HepG2 (cell line): ENCODE measurements around the gene TMUB1. TPM values are rescaled to one million over a fixed set of nuclear protein-coding genes. Genes with fewer than 3 reads are reported as not detected.

Source experiments
- FLYWCH1 ChIP-seq: sonication (generic); formaldehyde crosslinking; IDR thresholded peaks from 2 replicates; pipeline ENCODE4 v1.8.1; 2023; ENCODE audit warnings: mild to moderate bottlenecking, missing genetic modification reagents
- FOXO1 ChIP-seq: sonication (generic); formaldehyde crosslinking; IDR thresholded peaks from 2 replicates; pipeline ENCODE4 v1.4.0; 2020; ENCODE audit warnings: missing genetic modification reagents
- HMGA1 ChIP-seq: sonication (generic); formaldehyde crosslinking; conservative IDR thresholded peaks from 2 replicates; pipeline ENCODE4 v1.4.0; 2020; ENCODE audit warnings: missing genetic modification reagents
- KDM5B ChIP-seq: sonication (generic); formaldehyde crosslinking; IDR thresholded peaks from 2 replicates; pipeline ENCODE4 v1.4.0; 2020; ENCODE audit warnings: missing genetic modification reagents, mild to moderate bottlenecking, borderline replicate concordance
- PHB2 ChIP-seq: fragments of 450-650 bp; IDR thresholded peaks from 2 replicates; pipeline ENCODE4 v1.6.1; 2018; ENCODE audit not compliant: partially characterized antibody
- SMARCC2 ChIP-seq: fragments of 450-650 bp; IDR thresholded peaks from 2 replicates; pipeline ENCODE4 v1.6.1; 2017; ENCODE audit warnings: antibody characterized with exemption, mild to moderate bottlenecking
- SRSF9 ChIP-seq: fragments of 200-400 bp; formaldehyde crosslinking; IDR thresholded peaks from 2 replicates; pipeline ENCODE4 v1.6.1; 2018; ENCODE audit warnings: borderline replicate concordance, mild to moderate bottlenecking, low read depth, low read length; ENCODE audit not compliant: insufficient read depth, poor library complexity, severe bottlenecking
- ZNF619 ChIP-seq: sonication (generic); formaldehyde crosslinking; IDR thresholded peaks from 2 replicates; pipeline ENCODE4 v1.4.0; 2020; ENCODE audit warnings: mild to moderate bottlenecking, missing genetic modification reagents
- ZNF644 ChIP-seq: IDR thresholded peaks from 2 replicates; pipeline ENCODE4 v1.6.1; 2016; ENCODE audit warnings: low read depth
- ZNF775 ChIP-seq: sonication (generic); formaldehyde crosslinking; IDR thresholded peaks from 2 replicates; pipeline ENCODE4 v1.4.0; 2020; ENCODE audit warnings: missing genetic modification reagents, mild to moderate bottlenecking, moderate library complexity, borderline replicate concordance
- ZSCAN12 ChIP-seq: sonication (generic); formaldehyde crosslinking; IDR thresholded peaks from 2 replicates; pipeline ENCODE4 v1.9.0; 2021; ENCODE audit warnings: mild to moderate bottlenecking, missing genetic modification reagents
- polyA plus RNA-seq, 8 experiments: library from polyadenylated mRNA; depleted of rRNA in 3 of 8; stranded (reverse) in 7 of 8; unstranded in 1 of 8; fragments of >200 nt; fragmentation: Illumina TruSeq in 4 of 8; extraction: Trizol in 4 of 8; gene quantifications; 2 replicates each; pipeline versions ENCODE4 v1.2.1 to v1.2.3, GENCODE V29; 2011 to 2016; ENCODE audit warnings: low read depth in 4 of 8, missing spikeins in 1 of 8, mixed read lengths in 1 of 8; ENCODE audit not compliant: insufficient read depth in 1 of 8
- total RNA-seq, 5 experiments: library from RNA; depleted of rRNA; stranded (reverse); fragments of >200 nt; fragmentation: Illumina TruSeq; extraction: Trizol; gene quantifications; 2 replicates each; pipeline ENCODE4 v1.2.3, GENCODE V29; 2016; ENCODE audit warnings: low read depth in 1 of 5
- TF ChIP-seq, protein P1 (sequence below): sonication (generic); formaldehyde crosslinking; IDR thresholded peaks from 2 replicates; pipeline ENCODE4 v1.4.0; 2020; ENCODE audit warnings: missing genetic modification reagents
- TF ChIP-seq, protein P2 (sequence below): fragments of 450-650 bp; IDR thresholded peaks from 2 replicates; pipeline ENCODE4 v1.6.1; 2016
- TF ChIP-seq, protein P3 (sequence below): sonication (generic); formaldehyde crosslinking; IDR thresholded peaks from 2 replicates; pipeline ENCODE4 v1.5.1; 2020; ENCODE audit warnings: missing genetic modification reagents, mild to moderate bottlenecking, borderline replicate concordance
- TF ChIP-seq, protein P4 (sequence below): sonication (generic); formaldehyde crosslinking; IDR thresholded peaks from 2 replicates; pipeline ENCODE4 v1.9.0; 2022; ENCODE audit warnings: missing genetic modification reagents, mild to moderate bottlenecking, borderline replicate concordance
- TF ChIP-seq, protein P5 (sequence below): sonication (generic); formaldehyde crosslinking; IDR thresholded peaks from 2 replicates; pipeline ENCODE4 v1.4.0; 2020; ENCODE audit warnings: missing genetic modification reagents
- TF ChIP-seq, protein P6 (sequence below): sonication (generic); formaldehyde crosslinking; IDR thresholded peaks from 2 replicates; pipeline ENCODE4 v1.4.0; 2020; ENCODE audit warnings: missing genetic modification reagents, mild to moderate bottlenecking, borderline replicate concordance

TMUB1 gene
- total and polyA plus RNA-seq, 2 of the 13 experiments (the other 11 are each of a cell fraction or from before 2014, with no cell fraction given), result 44.8 to 51.6 TPM

DNA sequence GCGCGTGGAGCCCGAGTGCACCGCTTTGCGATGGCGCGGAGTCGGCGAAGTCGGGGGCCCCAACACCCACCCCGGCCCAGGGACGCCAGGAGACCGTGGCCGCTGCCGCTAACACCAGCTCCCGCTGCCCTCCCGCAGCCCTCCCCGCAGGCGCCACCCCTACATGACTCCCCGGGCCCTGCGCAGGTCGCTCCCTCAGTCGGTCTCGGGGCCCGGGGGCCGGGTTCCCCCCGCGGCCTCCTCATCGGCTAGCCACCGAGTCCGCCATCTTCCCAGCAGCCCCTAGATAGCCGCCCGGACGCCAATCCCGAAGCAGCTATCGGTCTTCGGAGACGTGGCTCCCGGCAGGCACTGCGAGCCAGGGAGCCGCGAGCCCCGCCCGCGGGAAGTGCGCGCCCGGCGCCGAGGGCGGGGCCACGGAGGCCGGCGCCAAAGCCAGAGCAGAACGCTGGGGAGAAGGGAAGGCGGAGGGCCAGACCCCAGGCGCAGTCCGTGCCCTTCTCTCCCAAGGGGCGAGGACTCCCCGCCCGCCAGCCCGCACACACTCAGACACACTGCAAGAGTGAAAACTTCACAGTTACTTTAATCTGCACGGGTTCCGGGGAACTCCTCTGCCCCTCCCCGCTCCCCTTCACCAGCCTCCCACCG, 2.6 kb downstream of the TMUB1 start, which contains the start of gene FASTK (continued):
- TF ChIP-seq, protein P1, sequence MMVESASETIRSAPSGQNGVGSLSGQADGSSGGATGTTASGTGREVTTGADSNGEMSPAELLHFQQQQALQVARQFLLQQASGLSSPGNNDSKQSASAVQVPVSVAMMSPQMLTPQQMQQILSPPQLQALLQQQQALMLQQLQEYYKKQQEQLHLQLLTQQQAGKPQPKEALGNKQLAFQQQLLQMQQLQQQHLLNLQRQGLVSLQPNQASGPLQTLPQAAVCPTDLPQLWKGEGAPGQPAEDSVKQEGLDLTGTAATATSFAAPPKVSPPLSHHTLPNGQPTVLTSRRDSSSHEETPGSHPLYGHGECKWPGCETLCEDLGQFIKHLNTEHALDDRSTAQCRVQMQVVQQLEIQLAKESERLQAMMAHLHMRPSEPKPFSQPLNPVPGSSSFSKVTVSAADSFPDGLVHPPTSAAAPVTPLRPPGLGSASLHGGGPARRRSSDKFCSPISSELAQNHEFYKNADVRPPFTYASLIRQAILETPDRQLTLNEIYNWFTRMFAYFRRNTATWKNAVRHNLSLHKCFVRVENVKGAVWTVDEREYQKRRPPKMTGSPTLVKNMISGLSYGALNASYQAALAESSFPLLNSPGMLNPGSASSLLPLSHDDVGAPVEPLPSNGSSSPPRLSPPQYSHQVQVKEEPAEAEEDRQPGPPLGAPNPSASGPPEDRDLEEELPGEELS, result no peak
- no peak for TF ChIP-seq HMGA1 (CRISPR knock-in tag)
- TF ChIP-seq, protein P2, sequence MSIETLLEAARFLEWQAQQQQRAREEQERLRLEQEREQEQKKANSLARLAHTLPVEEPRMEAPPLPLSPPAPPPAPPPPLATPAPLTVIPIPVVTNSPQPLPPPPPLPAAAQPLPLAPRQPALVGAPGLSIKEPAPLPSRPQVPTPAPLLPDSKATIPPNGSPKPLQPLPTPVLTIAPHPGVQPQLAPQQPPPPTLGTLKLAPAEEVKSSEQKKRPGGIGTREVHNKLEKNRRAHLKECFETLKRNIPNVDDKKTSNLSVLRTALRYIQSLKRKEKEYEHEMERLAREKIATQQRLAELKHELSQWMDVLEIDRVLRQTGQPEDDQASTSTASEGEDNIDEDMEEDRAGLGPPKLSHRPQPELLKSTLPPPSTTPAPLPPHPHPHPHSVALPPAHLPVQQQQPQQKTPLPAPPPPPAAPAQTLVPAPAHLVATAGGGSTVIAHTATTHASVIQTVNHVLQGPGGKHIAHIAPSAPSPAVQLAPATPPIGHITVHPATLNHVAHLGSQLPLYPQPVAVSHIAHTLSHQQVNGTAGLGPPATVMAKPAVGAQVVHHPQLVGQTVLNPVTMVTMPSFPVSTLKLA, result no peak
- TF ChIP-seq, protein P3, sequence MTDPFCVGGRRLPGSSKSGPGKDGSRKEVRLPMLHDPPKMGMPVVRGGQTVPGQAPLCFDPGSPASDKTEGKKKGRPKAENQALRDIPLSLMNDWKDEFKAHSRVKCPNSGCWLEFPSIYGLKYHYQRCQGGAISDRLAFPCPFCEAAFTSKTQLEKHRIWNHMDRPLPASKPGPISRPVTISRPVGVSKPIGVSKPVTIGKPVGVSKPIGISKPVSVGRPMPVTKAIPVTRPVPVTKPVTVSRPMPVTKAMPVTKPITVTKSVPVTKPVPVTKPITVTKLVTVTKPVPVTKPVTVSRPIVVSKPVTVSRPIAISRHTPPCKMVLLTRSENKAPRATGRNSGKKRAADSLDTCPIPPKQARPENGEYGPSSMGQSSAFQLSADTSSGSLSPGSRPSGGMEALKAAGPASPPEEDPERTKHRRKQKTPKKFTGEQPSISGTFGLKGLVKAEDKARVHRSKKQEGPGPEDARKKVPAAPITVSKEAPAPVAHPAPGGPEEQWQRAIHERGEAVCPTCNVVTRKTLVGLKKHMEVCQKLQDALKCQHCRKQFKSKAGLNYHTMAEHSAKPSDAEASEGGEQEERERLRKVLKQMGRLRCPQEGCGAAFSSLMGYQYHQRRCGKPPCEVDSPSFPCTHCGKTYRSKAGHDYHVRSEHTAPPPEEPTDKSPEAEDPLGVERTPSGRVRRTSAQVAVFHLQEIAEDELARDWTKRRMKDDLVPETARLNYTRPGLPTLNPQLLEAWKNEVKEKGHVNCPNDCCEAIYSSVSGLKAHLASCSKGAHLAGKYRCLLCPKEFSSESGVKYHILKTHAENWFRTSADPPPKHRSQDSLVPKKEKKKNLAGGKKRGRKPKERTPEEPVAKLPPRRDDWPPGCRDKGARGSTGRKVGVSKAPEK (CRISPR knock-in tag), result no peak
- no peak for TF ChIP-seq FOXO1
- no peak for TF ChIP-seq ZNF644 (CRISPR knock-in tag)
- TF ChIP-seq ZNF619 (CRISPR knock-in tag), result peak; percentile 62; the same call in 1 of the 2 replicates
- no peak; the same call in 1 of the 2 replicates for TF ChIP-seq KDM5B (CRISPR knock-in tag)
- no peak for TF ChIP-seq SMARCC2
- TF ChIP-seq SRSF9, result no peak
- no peak for TF ChIP-seq ZNF775 (CRISPR knock-in tag)
- TF ChIP-seq, protein P4, sequence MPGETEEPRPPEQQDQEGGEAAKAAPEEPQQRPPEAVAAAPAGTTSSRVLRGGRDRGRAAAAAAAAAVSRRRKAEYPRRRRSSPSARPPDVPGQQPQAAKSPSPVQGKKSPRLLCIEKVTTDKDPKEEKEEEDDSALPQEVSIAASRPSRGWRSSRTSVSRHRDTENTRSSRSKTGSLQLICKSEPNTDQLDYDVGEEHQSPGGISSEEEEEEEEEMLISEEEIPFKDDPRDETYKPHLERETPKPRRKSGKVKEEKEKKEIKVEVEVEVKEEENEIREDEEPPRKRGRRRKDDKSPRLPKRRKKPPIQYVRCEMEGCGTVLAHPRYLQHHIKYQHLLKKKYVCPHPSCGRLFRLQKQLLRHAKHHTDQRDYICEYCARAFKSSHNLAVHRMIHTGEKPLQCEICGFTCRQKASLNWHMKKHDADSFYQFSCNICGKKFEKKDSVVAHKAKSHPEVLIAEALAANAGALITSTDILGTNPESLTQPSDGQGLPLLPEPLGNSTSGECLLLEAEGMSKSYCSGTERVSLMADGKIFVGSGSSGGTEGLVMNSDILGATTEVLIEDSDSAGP (CRISPR knock-in tag), result peak; percentile 61; the same call in 1 of the 2 replicates
- TF ChIP-seq, protein P5, sequence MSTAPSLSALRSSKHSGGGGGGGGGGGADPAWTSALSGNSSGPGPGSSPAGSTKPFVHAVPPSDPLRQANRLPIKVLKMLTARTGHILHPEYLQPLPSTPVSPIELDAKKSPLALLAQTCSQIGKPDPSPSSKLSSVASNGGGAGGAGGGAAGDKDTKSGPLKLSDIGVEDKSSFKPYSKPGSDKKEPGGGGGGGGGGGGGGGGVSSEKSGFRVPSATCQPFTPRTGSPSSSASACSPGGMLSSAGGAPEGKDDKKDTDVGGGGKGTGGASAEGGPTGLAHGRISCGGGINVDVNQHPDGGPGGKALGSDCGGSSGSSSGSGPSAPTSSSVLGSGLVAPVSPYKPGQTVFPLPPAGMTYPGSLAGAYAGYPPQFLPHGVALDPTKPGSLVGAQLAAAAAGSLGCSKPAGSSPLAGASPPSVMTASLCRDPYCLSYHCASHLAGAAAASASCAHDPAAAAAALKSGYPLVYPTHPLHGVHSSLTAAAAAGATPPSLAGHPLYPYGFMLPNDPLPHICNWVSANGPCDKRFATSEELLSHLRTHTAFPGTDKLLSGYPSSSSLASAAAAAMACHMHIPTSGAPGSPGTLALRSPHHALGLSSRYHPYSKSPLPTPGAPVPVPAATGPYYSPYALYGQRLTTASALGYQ (CRISPR knock-in tag), result peak; percentile 48
- no peak for TF ChIP-seq PHB2
- TF ChIP-seq FLYWCH1, result 0 out of 2 replicates have a peak, but pooled peaks have one; percentile 62
- no peak for TF ChIP-seq ZSCAN12 (CRISPR knock-in tag)
- TF ChIP-seq, protein P6, sequence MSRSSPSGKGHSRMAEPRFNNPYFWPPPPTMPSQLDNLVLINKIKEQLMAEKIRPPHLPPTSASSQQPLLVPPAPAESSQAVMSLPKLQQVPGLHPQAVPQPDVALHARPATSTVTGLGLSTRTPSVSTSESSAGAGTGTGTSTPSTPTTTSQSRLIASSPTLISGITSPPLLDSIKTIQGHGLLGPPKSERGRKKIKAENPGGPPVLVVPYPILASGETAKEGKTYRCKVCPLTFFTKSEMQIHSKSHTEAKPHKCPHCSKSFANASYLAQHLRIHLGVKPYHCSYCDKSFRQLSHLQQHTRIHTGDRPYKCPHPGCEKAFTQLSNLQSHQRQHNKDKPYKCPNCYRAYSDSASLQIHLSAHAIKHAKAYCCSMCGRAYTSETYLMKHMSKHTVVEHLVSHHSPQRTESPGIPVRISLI (CRISPR knock-in tag), result 0 out of 2 replicates have a peak, but pooled peaks have one; percentile 11
